ENCODE data around the gene LRGUK. TPM values are rescaled to one million over a fixed set of nuclear protein-coding genes. Genes with fewer than 3 reads are reported as not detected.
"Not testable (repeated sequence)": the region's sequence is repeated elsewhere in the genome, so short reads cannot be mapped to it uniquely, and the experiment has no call there.

The LRGUK gene
- total RNA-seq, 1 donor from 2014 or later: 2.0 TPM

DNA sequence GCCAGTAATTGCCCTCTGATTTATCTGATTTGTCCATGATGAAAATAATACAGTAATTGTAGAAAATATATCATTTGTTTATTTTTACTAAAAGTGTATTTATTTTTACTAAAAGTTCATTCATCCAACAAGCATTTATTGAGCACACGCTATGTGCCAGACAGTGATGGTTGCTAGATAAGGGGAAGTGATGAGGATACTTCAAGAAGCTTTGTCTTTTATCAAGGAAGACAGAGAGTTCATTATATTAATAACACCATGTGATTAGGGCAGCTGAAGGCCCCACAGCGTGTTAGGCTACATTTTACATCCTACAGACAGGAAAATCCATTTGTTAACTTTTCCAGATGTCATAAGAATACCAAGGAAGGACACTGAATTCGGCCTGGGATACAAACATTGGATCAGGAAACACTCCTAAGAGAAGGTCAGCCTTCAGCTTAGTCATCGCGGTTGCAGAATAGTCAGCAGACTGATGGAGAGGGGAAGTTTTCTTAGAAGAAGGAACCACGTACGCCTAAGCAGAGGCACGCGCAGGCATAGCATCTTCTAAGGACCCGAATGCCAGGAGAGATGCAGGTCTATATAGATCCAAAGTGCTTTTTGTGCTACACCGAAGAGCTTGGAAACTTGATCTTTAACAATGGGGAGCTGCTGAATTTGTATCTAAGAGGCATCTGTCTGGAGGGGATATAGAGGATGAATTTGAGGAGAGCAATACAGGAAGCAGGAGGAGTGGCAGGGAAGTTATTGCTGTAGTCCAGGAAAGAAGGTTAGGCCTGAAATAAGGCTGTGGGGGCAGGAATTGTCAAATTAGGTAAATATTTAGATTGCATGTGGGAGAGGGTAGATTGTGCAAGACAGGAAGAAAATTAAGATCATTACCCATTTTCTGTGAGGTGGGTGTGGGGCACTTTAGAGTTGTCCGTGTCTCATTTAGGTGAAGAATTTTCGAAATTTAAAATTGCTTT lies 85.7 kb downstream of the LRGUK start:
- H3K27me3 Mint-ChIP-seq: no peaks in the 10 kb centered on the region
- no peaks in the 10 kb centered on the region for H3K36me3 Mint-ChIP-seq
- no peak overlapping the region for H3K27ac Mint-ChIP-seq
- DNase-seq (ENCODE audit: extremely low spot score, unreplicated experiment): no peak
- H3K4me1 Mint-ChIP-seq (ENCODE audit: unreplicated experiment): peaks cover 6% of the 10 kb centered on the region
- H3K4me3 Mint-ChIP-seq: no peak overlapping the region
- H3K9me3 Mint-ChIP-seq: no peaks in the 10 kb centered on the region
- TF ChIP-seq, protein P1, sequence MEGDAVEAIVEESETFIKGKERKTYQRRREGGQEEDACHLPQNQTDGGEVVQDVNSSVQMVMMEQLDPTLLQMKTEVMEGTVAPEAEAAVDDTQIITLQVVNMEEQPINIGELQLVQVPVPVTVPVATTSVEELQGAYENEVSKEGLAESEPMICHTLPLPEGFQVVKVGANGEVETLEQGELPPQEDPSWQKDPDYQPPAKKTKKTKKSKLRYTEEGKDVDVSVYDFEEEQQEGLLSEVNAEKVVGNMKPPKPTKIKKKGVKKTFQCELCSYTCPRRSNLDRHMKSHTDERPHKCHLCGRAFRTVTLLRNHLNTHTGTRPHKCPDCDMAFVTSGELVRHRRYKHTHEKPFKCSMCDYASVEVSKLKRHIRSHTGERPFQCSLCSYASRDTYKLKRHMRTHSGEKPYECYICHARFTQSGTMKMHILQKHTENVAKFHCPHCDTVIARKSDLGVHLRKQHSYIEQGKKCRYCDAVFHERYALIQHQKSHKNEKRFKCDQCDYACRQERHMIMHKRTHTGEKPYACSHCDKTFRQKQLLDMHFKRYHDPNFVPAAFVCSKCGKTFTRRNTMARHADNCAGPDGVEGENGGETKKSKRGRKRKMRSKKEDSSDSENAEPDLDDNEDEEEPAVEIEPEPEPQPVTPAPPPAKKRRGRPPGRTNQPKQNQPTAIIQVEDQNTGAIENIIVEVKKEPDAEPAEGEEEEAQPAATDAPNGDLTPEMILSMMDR (conservative IDR thresholded peaks at IDR 0.05): no peak

DNA sequence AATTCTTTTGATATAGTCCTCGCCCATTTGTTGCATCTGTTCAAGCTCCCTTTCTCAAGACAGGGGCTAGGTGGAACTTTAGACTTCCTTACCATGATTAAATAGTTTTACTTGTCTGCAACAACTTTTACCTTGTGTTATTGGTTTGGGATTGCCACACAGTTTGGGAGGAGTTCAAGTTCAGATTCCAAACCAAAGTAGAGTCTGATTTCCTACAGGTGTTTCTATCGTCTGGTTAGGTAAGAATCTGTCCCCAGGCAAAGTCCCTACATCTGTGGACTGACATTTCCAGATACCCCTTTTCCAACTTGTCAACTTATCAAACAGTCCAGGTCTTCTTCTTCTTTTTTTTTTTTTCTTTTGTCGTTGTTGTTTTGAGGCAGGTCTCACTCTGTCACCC lies 93.1 kb downstream of the LRGUK start:
- Mint-ChIP-seq H3K36me3 (no peaks in the 10 kb centered on the region), H3K27me3 (no peaks in the 10 kb centered on the region), H3K9me3 (no peaks in the 10 kb centered on the region), H3K4me3 (no peak overlapping the region), H3K27ac (no peak overlapping the region), H3K4me1 (ENCODE audit: unreplicated experiment) (no peaks in the 10 kb centered on the region)
- DNase-seq (ENCODE audit: extremely low spot score, unreplicated experiment): no peak
- TF ChIP-seq, protein P1 (conservative IDR thresholded peaks at IDR 0.05): no peak

DNA sequence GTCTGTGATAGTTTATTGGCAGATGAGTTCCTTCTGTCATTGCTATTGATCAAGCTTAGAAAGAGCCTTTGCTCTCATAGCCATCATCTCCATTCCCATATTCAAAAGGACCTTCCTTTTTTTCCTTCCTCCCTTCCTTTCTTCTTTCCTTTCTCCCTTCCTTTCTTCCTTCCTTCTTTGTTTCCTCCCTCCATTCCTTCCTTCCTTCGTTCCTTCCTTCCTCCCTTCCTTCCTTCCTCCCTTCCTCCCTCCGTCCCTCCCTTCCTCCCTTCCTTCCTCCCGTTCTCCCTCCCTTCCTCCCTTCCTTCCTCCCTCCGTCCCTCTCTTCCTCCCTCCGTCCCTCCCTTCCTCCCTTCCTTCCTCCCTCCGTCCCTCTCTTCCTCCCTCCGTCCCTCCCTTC lies 104.2 kb downstream of the LRGUK start:
- H3K27ac Mint-ChIP-seq; DNase-seq (ENCODE audit: extremely low spot score, unreplicated experiment); H3K4me3 Mint-ChIP-seq; H3K27me3 Mint-ChIP-seq; H3K36me3 Mint-ChIP-seq; H3K4me1 Mint-ChIP-seq (ENCODE audit: unreplicated experiment); H3K9me3 Mint-ChIP-seq: not testable (repeated sequence)

DNA sequence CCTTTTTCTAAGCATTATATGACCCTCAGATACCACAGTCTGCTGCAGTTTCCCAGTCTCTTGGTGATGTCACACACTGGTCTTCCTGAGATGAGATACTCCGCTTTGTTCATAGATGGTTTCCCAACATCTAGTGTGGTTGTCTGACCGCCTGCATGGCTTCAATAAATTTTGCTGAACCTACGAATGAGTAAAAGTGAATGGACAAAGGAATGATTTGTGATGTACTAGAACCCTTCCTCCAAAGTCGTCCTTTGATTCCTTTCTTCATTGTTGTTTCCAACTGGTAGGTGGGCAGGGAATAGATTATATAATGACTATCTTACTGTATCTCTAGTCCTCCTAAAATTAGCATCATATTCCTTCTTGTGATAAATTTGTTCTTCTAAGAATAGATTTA lies 107.1 kb downstream of the LRGUK start:
- peaks cover 10% of the 10 kb centered on the region for H3K9me3 Mint-ChIP-seq
- TF ChIP-seq, protein P1 (conservative IDR thresholded peaks at IDR 0.05): no peak
- H3K36me3 Mint-ChIP-seq: no peaks in the 10 kb centered on the region
- H3K27me3 Mint-ChIP-seq: peaks cover 6% of the 10 kb centered on the region
- no peaks in the 10 kb centered on the region for H3K4me1 Mint-ChIP-seq (ENCODE audit: unreplicated experiment)
- no peak overlapping the region for H3K4me3 Mint-ChIP-seq
- no peak overlapping the region for H3K27ac Mint-ChIP-seq
- DNase-seq (ENCODE audit: extremely low spot score, unreplicated experiment): no peak

DNA sequence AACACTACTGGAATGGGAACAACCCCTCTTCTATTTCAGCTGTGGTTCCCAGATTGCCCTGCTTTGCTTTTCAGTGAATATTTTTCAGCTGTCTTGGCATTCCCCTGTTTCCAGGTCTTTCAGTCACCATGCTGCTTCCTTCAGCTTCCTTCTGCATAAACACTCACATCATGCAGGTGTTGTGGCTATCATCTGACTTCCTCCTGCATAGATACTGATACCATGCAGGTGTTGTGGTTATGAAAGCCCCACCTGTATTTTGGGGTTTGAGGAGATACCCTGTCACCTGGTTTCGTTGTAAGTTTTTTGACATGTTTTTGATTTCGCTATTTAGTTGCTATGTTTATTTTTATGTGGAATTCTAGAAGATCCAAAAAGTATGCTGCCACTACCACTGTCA lies 118.1 kb downstream of the LRGUK start:
- no peak overlapping the region for H3K4me3 Mint-ChIP-seq
- TF ChIP-seq, protein P1 (conservative IDR thresholded peaks at IDR 0.05): no peak
- no peaks in the 10 kb centered on the region for H3K27me3 Mint-ChIP-seq
- no peaks in the 10 kb centered on the region for H3K36me3 Mint-ChIP-seq
- H3K4me1 Mint-ChIP-seq (ENCODE audit: unreplicated experiment): peaks cover 4% of the 10 kb centered on the region
- DNase-seq (ENCODE audit: extremely low spot score, unreplicated experiment): no peak
- no peaks in the 10 kb centered on the region for H3K9me3 Mint-ChIP-seq
- no peak overlapping the region for H3K27ac Mint-ChIP-seq

DNA sequence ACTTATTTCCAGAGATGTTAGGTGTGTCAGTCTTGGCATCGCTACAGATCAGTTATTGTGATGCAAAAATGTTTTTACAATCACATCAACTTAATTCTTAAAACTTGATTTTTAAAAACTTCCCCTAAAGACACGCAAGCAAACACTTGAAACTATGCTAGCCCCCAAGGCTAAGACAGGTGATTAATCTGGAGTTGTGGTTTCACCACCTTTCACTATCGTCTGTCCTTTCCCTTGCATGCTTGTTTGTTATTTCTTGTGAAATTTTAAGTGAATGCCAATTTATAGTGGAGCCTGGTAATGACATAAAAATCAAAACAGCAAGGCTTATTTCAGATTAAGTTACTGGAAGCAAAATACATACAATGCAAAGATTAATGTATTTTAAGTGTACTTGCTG lies 119.2 kb downstream of the LRGUK start:
- Mint-ChIP-seq H3K4me3 (no peak overlapping the region), H3K36me3 (no peaks in the 10 kb centered on the region)

More for the DNA sequence above, 119.2 kb downstream of the LRGUK start:
- H3K4me1 Mint-ChIP-seq (ENCODE audit: unreplicated experiment): peaks cover 4% of the 10 kb centered on the region
- H3K27ac Mint-ChIP-seq: no peak overlapping the region
- no peaks in the 10 kb centered on the region for H3K9me3 Mint-ChIP-seq
- TF ChIP-seq, protein P1 (conservative IDR thresholded peaks at IDR 0.05): no peak
- no peaks in the 10 kb centered on the region for H3K27me3 Mint-ChIP-seq
- DNase-seq (ENCODE audit: extremely low spot score, unreplicated experiment): no peak

Measured in type B pancreatic cell (in vitro differentiated cells).